ENCODE data around the gene ZBTB6.
A peak's percentile ranks its signal among the peaks of the same experiment; 100 is the strongest.

The ZBTB6 gene

DNA sequence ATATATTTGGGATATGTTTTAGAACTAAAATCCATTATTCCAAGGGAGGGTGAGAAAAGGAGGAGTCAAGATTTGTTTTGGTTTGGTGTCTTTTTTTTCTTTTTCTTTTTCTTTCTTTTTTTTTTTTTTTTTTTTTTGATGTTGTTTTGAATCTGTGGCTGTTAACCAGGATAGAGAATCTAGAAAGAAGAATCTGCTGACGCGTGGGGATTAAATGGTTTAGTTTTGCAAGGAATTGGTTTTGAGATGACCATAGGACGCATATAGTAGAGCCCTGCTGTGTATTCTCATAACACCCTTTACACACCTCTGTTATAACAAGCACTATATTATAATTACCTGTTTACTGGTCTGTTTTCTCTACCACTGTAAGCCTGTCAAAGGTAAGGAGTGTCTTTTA is 37.1 kb upstream of the ZBTB6 start (continued):
- TF ChIP-seq, protein P1, sequence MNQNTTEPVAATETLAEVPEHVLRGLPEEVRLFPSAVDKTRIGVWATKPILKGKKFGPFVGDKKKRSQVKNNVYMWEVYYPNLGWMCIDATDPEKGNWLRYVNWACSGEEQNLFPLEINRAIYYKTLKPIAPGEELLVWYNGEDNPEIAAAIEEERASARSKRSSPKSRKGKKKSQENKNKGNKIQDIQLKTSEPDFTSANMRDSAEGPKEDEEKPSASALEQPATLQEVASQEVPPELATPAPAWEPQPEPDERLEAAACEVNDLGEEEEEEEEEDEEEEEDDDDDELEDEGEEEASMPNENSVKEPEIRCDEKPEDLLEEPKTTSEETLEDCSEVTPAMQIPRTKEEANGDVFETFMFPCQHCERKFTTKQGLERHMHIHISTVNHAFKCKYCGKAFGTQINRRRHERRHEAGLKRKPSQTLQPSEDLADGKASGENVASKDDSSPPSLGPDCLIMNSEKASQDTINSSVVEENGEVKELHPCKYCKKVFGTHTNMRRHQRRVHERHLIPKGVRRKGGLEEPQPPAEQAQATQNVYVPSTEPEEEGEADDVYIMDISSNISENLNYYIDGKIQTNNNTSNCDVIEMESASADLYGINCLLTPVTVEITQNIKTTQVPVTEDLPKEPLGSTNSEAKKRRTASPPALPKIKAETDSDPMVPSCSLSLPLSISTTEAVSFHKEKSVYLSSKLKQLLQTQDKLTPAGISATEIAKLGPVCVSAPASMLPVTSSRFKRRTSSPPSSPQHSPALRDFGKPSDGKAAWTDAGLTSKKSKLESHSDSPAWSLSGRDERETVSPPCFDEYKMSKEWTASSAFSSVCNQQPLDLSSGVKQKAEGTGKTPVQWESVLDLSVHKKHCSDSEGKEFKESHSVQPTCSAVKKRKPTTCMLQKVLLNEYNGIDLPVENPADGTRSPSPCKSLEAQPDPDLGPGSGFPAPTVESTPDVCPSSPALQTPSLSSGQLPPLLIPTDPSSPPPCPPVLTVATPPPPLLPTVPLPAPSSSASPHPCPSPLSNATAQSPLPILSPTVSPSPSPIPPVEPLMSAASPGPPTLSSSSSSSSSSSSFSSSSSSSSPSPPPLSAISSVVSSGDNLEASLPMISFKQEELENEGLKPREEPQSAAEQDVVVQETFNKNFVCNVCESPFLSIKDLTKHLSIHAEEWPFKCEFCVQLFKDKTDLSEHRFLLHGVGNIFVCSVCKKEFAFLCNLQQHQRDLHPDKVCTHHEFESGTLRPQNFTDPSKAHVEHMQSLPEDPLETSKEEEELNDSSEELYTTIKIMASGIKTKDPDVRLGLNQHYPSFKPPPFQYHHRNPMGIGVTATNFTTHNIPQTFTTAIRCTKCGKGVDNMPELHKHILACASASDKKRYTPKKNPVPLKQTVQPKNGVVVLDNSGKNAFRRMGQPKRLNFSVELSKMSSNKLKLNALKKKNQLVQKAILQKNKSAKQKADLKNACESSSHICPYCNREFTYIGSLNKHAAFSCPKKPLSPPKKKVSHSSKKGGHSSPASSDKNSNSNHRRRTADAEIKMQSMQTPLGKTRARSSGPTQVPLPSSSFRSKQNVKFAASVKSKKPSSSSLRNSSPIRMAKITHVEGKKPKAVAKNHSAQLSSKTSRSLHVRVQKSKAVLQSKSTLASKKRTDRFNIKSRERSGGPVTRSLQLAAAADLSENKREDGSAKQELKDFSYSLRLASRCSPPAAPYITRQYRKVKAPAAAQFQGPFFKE (tag by site-specific recombination; IDR thresholded peaks at IDR 0.05; ENCODE audit: borderline replicate concordance), result no peak
- TF ChIP-seq ZBTB1 (tag by site-specific recombination; IDR thresholded peaks at IDR 0.05) (no peak), ZNF555 (tag by site-specific recombination; conservative IDR thresholded peaks at IDR 0.05) (no peak), ZNF157 (tag by site-specific recombination; IDR thresholded peaks at IDR 0.05) (no peak), ZNF223 (tag by site-specific recombination; IDR thresholded peaks at IDR 0.05) (no peak), ZNF138 (tag by site-specific recombination; IDR thresholded peaks at IDR 0.05; ENCODE audit: borderline replicate concordance) (no peak)
- TF ChIP-seq, protein P2, sequence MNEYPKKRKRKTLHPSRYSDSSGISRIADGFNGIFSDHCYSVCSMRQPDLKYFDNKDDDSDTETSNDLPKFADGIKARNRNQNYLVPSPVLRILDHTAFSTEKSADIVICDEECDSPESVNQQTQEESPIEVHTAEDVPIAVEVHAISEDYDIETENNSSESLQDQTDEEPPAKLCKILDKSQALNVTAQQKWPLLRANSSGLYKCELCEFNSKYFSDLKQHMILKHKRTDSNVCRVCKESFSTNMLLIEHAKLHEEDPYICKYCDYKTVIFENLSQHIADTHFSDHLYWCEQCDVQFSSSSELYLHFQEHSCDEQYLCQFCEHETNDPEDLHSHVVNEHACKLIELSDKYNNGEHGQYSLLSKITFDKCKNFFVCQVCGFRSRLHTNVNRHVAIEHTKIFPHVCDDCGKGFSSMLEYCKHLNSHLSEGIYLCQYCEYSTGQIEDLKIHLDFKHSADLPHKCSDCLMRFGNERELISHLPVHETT (tag by site-specific recombination; IDR thresholded peaks at IDR 0.05), result no peak

DNA sequence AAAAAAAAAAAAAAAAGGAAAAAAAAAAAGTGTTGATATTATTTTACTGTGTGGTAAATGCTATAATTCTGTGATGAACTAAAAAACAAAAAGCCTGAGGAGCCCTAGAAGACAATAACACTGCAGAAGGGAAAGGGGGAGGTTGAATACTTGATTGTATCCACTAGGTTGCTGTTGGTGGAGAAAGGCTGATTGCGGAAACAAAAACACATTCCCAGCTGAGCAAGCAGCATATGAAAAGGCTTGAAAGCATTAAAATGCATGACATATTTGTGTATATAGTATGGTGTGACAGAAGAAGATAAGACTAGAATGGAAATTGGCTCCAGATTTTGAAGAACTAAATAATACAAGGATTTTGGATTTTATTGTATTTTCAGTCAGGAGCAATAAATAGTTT is 36.6 kb upstream of the ZBTB6 start:
- ChIA-PET POLR2A (no interaction called here), CTCF (no interaction called here)
- H3K36me3 ChIP-seq (ENCODE audit: control insufficient read depth in 2 of 2, insufficient read depth in 1 of 2, low read length in 2 of 2), result no peaks in the 10 kb centered on the region
- H3K4me1 ChIP-seq (ENCODE audit: control insufficient read depth, insufficient read depth, low read length), result 0 out of 2 replicates have a peak, but pooled peaks cover 2% of the 10 kb centered on the region
- TF ChIP-seq HOXD13 (CRISPR knock-in tag; IDR thresholded peaks at IDR 0.05; ENCODE audit: borderline replicate concordance), result no peak
- TF ChIP-seq, protein P3, sequence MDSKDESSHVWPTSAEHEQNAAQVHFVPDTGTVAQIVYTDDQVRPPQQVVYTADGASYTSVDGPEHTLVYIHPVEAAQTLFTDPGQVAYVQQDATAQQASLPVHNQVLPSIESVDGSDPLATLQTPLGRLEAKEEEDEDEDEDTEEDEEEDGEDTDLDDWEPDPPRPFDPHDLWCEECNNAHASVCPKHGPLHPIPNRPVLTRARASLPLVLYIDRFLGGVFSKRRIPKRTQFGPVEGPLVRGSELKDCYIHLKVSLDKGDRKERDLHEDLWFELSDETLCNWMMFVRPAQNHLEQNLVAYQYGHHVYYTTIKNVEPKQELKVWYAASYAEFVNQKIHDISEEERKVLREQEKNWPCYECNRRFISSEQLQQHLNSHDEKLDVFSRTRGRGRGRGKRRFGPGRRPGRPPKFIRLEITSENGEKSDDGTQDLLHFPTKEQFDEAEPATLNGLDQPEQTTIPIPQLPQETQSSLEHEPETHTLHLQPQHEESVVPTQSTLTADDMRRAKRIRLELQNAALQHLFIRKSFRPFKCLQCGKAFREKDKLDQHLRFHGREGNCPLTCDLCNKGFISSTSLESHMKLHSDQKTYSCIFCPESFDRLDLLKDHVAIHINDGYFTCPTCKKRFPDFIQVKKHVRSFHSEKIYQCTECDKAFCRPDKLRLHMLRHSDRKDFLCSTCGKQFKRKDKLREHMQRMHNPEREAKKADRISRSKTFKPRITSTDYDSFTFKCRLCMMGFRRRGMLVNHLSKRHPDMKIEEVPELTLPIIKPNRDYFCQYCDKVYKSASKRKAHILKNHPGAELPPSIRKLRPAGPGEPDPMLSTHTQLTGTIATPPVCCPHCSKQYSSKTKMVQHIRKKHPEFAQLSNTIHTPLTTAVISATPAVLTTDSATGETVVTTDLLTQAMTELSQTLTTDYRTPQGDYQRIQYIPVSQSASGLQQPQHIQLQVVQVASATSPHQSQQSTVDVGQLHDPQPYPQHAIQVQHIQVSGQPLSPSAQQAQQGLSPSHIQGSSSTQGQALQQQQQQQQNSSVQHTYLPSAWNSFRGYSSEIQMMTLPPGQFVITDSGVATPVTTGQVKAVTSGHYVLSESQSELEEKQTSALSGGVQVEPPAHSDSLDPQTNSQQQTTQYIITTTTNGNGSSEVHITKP (tag by site-specific recombination; IDR thresholded peaks at IDR 0.05), result peak; percentile 75
- TF ChIP-seq, protein P4, sequence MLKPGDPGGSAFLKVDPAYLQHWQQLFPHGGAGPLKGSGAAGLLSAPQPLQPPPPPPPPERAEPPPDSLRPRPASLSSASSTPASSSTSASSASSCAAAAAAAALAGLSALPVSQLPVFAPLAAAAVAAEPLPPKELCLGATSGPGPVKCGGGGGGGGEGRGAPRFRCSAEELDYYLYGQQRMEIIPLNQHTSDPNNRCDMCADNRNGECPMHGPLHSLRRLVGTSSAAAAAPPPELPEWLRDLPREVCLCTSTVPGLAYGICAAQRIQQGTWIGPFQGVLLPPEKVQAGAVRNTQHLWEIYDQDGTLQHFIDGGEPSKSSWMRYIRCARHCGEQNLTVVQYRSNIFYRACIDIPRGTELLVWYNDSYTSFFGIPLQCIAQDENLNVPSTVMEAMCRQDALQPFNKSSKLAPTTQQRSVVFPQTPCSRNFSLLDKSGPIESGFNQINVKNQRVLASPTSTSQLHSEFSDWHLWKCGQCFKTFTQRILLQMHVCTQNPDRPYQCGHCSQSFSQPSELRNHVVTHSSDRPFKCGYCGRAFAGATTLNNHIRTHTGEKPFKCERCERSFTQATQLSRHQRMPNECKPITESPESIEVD (tag by site-specific recombination; IDR thresholded peaks at IDR 0.05), result peak; percentile 22
- no peak overlapping the region for H3K27ac ChIP-seq (ENCODE audit: extremely low read depth, low read depth, low read length)
- H3K9me3 ChIP-seq (ENCODE audit: control insufficient read depth, insufficient read depth, low read depth, low read length), result no peaks in the 10 kb centered on the region
- H3K4me3 ChIP-seq (ENCODE audit: low read depth, low read length), result no peak overlapping the region

Measured in HEK293 (cell line).